Nephron progenitor cell (in vitro differentiated cells): ENCODE measurements around the gene NTN1.
"Not testable (repeated sequence)": the region's sequence is repeated elsewhere in the genome, so short reads cannot be mapped to it uniquely, and the experiment has no call there.

Source experiments
- DNase-seq: peaks from one replicate; pipeline ENCODE4 v3.0.0; 2021
- H3K27ac Mint-ChIP-seq: 2 replicates; pipeline ENCODE4 v1.8.0; 2021; ENCODE audit warnings: mild to moderate bottlenecking, moderate library complexity, mixed read lengths
- H3K27me3 Mint-ChIP-seq: 2 replicates; pipeline ENCODE4 v1.8.0; 2021; ENCODE audit warnings: mild to moderate bottlenecking, low read depth, mixed read lengths; ENCODE audit not compliant: poor library complexity
- H3K36me3 Mint-ChIP-seq: 2 replicates; pipeline ENCODE4 v1.8.0; 2021; ENCODE audit warnings: low read depth, mixed read lengths
- H3K4me1 Mint-ChIP-seq: 2 replicates; pipeline ENCODE4 v1.8.0; 2021; ENCODE audit warnings: mixed read lengths
- H3K4me3 Mint-ChIP-seq: 2 replicates; pipeline ENCODE4 v1.8.0; 2021; ENCODE audit warnings: mild to moderate bottlenecking, moderate library complexity, mixed read lengths
- H3K9me3 Mint-ChIP-seq: 2 replicates; pipeline ENCODE4 v1.8.0; 2021; ENCODE audit warnings: mild to moderate bottlenecking, moderate library complexity, mixed read lengths
- CTCF ChIP-seq: fragments of 200-600 bp; sonication (generic); IDR thresholded peaks from 2 replicates; pipeline ENCODE4 v1.5.0; 2021; ENCODE audit warnings: antibody characterized with exemption

The NTN1 gene

GRCh38 chr17:9151091-9151490 is 129.8 kb downstream of the NTN1 start:
- H3K36me3 Mint-ChIP-seq = peaks cover 14% of the 10 kb centered on the region
- DNase-seq = no peak
- peak overlapping the region; percentile 77 for H3K27ac Mint-ChIP-seq
- no peak overlapping the region for H3K4me3 Mint-ChIP-seq
- peaks cover 10% of the 10 kb centered on the region for H3K27me3 Mint-ChIP-seq
- no peak for TF ChIP-seq CTCF
- peaks cover 34% of the 10 kb centered on the region for H3K4me1 Mint-ChIP-seq
- no peaks in the 10 kb centered on the region for H3K9me3 Mint-ChIP-seq

GRCh38 chr17:9151740-9152139 is 130.4 kb downstream of the NTN1 start:
- H3K27ac Mint-ChIP-seq, DNase-seq, H3K9me3 Mint-ChIP-seq, H3K4me3 Mint-ChIP-seq: not testable (repeated sequence)
- H3K4me1 Mint-ChIP-seq = peaks cover 35% of the 10 kb centered on the region
- peaks cover 10% of the 10 kb centered on the region for H3K27me3 Mint-ChIP-seq
- peaks cover 14% of the 10 kb centered on the region for H3K36me3 Mint-ChIP-seq

GRCh38 chr17:9158544-9159452 is 137.5 kb downstream of the NTN1 start:
- H3K4me1 Mint-ChIP-seq = peaks cover 48% of the 10 kb centered on the region
- H3K27me3 Mint-ChIP-seq = peaks cover 7% of the 10 kb centered on the region
- peaks cover 28% of the 10 kb centered on the region for H3K9me3 Mint-ChIP-seq
- no peak for DNase-seq
- TF ChIP-seq CTCF = no peak
- peak overlapping the region; percentile 70 for H3K27ac Mint-ChIP-seq
- peaks cover 28% of the 10 kb centered on the region for H3K36me3 Mint-ChIP-seq
- no peak overlapping the region for H3K4me3 Mint-ChIP-seq

- peak overlapping the region; percentile 83 for H3K27ac Mint-ChIP-seq
- peaks cover 39% of the 10 kb centered on the region for H3K4me1 Mint-ChIP-seq
- H3K36me3 Mint-ChIP-seq = peaks cover 60% of the 10 kb centered on the region
- peak; percentile 44 for DNase-seq
- H3K27me3 Mint-ChIP-seq = peaks cover 4% of the 10 kb centered on the region
- H3K4me3 Mint-ChIP-seq = peak overlapping the region; percentile 68
- H3K9me3 Mint-ChIP-seq = peaks cover 33% of the 10 kb centered on the region
- TF ChIP-seq CTCF = peak; percentile 52
Measured at GRCh38 chr17:9162275-9162985, 141.1 kb downstream of the NTN1 start.

- DNase-seq = no peak
- Mint-ChIP-seq H3K36me3 (peaks cover 68% of the 10 kb centered on the region), H3K4me3 (no peak overlapping the region), H3K27ac (no peak overlapping the region), H3K27me3 (peaks cover 4% of the 10 kb centered on the region), H3K4me1 (peaks cover 35% of the 10 kb centered on the region), H3K9me3 (peaks cover 14% of the 10 kb centered on the region)
- TF ChIP-seq CTCF = no peak
Measured at GRCh38 chr17:9166788-9167187, 145.5 kb downstream of the NTN1 start.

- peaks cover 70% of the 10 kb centered on the region for H3K36me3 Mint-ChIP-seq
- H3K27me3 Mint-ChIP-seq = peaks cover 4% of the 10 kb centered on the region
- no peak for TF ChIP-seq CTCF
- DNase-seq = no peak
- H3K4me3 Mint-ChIP-seq = no peak overlapping the region
- H3K9me3 Mint-ChIP-seq = peaks cover 14% of the 10 kb centered on the region
- peaks cover 30% of the 10 kb centered on the region for H3K4me1 Mint-ChIP-seq
- no peak overlapping the region for H3K27ac Mint-ChIP-seq
Measured at GRCh38 chr17:9167379-9167778, 146.1 kb downstream of the NTN1 start.
